ENCODE measurements around the gene NR6A1.

The NR6A1 gene

DNA sequence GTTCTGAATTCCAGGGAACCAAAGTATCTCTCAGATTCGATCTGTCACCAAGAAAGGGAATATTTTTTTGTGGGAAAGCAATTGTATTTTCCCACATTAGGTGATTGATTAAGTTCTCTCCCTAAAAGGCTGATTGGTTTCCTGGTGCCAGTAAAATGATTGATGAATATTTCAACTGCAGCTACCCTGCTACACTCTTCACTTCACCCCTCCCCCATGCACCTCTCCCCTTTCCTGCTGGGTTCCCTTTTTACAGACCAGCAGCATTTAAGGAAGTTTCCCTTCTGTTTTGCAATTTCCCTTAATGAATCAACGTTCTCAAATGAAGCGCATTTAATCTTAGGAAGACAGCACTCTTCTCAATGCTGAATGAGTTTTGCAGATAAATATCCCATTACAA is 13.1 kb downstream of the NR6A1 start:
- ATAC-seq = no peak
- no peak for TF ChIP-seq BACH2 (CRISPR knock-in tag; IDR thresholded peaks at IDR 0.05; ENCODE audit: borderline replicate concordance)
- TF ChIP-seq ARNTL (CRISPR knock-in tag; IDR thresholded peaks at IDR 0.05; ENCODE audit: borderline replicate concordance, low read depth) = no peak
- no peak for TF ChIP-seq RARB (CRISPR knock-in tag; IDR thresholded peaks at IDR 0.05)

DNA sequence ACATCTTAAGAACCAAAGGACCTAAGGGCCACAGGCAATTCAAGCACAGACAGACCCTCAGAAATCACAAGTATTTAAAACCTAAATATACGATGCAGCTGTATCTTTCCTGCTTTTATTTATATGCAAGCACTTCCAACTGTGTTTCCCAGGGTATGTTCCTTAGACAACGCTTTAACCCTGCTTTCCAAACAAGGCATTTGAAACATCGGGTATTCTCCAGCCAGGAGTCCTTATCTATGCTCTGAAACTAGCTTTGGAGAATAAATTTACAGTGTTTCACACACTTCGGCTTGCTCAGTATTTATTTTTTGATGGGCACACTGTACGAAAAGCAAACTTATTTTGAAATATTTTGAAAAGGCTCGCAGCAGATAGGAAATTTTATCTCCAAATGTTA is 13.5 kb downstream of the NR6A1 start:
- TF ChIP-seq, protein P1, sequence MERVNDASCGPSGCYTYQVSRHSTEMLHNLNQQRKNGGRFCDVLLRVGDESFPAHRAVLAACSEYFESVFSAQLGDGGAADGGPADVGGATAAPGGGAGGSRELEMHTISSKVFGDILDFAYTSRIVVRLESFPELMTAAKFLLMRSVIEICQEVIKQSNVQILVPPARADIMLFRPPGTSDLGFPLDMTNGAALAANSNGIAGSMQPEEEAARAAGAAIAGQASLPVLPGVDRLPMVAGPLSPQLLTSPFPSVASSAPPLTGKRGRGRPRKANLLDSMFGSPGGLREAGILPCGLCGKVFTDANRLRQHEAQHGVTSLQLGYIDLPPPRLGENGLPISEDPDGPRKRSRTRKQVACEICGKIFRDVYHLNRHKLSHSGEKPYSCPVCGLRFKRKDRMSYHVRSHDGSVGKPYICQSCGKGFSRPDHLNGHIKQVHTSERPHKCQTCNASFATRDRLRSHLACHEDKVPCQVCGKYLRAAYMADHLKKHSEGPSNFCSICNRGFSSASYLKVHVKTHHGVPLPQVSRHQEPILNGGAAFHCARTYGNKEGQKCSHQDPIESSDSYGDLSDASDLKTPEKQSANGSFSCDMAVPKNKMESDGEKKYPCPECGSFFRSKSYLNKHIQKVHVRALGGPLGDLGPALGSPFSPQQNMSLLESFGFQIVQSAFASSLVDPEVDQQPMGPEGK (CRISPR knock-in tag; IDR thresholded peaks at IDR 0.05; ENCODE audit: borderline replicate concordance) = no peak
- TF ChIP-seq ZNF8 (CRISPR knock-in tag; IDR thresholded peaks at IDR 0.05) = no peak
- TF ChIP-seq, protein P2, sequence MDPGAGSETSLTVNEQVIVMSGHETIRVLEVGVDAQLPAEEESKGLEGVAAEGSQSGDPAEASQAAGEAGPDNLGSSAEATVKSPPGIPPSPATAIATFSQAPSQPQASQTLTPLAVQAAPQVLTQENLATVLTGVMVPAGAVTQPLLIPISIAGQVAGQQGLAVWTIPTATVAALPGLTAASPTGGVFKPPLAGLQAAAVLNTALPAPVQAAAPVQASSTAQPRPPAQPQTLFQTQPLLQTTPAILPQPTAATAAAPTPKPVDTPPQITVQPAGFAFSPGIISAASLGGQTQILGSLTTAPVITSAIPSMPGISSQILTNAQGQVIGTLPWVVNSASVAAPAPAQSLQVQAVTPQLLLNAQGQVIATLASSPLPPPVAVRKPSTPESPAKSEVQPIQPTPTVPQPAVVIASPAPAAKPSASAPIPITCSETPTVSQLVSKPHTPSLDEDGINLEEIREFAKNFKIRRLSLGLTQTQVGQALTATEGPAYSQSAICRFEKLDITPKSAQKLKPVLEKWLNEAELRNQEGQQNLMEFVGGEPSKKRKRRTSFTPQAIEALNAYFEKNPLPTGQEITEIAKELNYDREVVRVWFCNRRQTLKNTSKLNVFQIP (CRISPR knock-in tag; IDR thresholded peaks at IDR 0.05; ENCODE audit: borderline replicate concordance, low read depth) = no peak
- TF ChIP-seq, protein P3, sequence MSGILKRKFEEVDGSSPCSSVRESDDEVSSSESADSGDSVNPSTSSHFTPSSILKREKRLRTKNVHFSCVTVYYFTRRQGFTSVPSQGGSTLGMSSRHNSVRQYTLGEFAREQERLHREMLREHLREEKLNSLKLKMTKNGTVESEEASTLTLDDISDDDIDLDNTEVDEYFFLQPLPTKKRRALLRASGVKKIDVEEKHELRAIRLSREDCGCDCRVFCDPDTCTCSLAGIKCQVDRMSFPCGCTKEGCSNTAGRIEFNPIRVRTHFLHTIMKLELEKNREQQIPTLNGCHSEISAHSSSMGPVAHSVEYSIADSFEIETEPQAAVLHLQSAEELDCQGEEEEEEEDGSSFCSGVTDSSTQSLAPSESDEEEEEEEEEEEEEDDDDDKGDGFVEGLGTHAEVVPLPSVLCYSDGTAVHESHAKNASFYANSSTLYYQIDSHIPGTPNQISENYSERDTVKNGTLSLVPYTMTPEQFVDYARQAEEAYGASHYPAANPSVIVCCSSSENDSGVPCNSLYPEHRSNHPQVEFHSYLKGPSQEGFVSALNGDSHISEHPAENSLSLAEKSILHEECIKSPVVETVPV (CRISPR knock-in tag; IDR thresholded peaks at IDR 0.05) = no peak
- no peak for TF ChIP-seq OSR1 (CRISPR knock-in tag; IDR thresholded peaks at IDR 0.05)
- TF ChIP-seq ZFP3 (CRISPR knock-in tag; IDR thresholded peaks at IDR 0.05) = no peak
- no peak for TF ChIP-seq CSDC2 (CRISPR knock-in tag; IDR thresholded peaks at IDR 0.05)
- TF ChIP-seq, protein P4, sequence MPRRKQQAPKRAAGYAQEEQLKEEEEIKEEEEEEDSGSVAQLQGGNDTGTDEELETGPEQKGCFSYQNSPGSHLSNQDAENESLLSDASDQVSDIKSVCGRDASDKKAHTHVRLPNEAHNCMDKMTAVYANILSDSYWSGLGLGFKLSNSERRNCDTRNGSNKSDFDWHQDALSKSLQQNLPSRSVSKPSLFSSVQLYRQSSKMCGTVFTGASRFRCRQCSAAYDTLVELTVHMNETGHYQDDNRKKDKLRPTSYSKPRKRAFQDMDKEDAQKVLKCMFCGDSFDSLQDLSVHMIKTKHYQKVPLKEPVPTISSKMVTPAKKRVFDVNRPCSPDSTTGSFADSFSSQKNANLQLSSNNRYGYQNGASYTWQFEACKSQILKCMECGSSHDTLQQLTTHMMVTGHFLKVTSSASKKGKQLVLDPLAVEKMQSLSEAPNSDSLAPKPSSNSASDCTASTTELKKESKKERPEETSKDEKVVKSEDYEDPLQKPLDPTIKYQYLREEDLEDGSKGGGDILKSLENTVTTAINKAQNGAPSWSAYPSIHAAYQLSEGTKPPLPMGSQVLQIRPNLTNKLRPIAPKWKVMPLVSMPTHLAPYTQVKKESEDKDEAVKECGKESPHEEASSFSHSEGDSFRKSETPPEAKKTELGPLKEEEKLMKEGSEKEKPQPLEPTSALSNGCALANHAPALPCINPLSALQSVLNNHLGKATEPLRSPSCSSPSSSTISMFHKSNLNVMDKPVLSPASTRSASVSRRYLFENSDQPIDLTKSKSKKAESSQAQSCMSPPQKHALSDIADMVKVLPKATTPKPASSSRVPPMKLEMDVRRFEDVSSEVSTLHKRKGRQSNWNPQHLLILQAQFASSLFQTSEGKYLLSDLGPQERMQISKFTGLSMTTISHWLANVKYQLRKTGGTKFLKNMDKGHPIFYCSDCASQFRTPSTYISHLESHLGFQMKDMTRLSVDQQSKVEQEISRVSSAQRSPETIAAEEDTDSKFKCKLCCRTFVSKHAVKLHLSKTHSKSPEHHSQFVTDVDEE (CRISPR knock-in tag; IDR thresholded peaks at IDR 0.05) = no peak
- no peak for ATAC-seq

DNA sequence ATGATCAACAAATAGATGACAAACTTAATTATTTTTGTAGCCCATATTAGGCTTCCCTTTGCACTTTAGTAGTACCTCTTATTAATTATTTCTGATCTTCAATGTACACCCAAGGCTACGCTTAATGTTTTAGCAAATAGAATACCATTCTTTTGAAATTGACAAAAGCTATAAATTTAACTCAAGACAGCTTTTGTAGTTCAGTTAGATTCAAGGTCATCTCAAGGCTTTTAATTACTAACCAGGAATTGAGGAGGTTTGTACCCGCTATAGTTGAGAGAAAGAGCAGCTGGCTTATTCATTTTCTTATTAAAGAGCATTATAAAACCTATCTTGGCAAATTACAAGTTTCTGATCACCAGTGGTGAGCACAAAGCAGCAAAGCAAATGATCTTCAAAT is 15.1 kb downstream of the NR6A1 start:
- no peak for ATAC-seq
- TF ChIP-seq, protein P2 (CRISPR knock-in tag; IDR thresholded peaks at IDR 0.05; ENCODE audit: borderline replicate concordance, low read depth) = no peak
- TF ChIP-seq, protein P4 (CRISPR knock-in tag; IDR thresholded peaks at IDR 0.05) = no peak
- TF ChIP-seq ZFP30 (CRISPR knock-in tag; IDR thresholded peaks at IDR 0.05) = no peak
- no peak for TF ChIP-seq SNAI2 (CRISPR knock-in tag; IDR thresholded peaks at IDR 0.05)
- TF ChIP-seq, protein P3 (CRISPR knock-in tag; IDR thresholded peaks at IDR 0.05) = no peak
- TF ChIP-seq CSDC2 (CRISPR knock-in tag; IDR thresholded peaks at IDR 0.05) = no peak

All from SK-N-SH treated with all-trans-retinoic acid at 6 μM for 48 hours (cell line).